ENCODE data around the gene CRY2. TPM values are rescaled to one million over a fixed set of nuclear protein-coding genes. Genes with fewer than 3 reads are reported as not detected.

The CRY2 gene
- total RNA-seq, 1 donor from 2014 or later: 44.0 TPM

GRCh38 chr11:45885921-45886721 is 38.8 kb downstream of the CRY2 start:
- Mint-ChIP-seq H3K4me3 (ENCODE audit: unreplicated experiment) (peak overlapping the region; percentile 90), H3K9me3 (ENCODE audit: unreplicated experiment) (peaks cover 25% of the 10 kb centered on the region), H3K36me3 (ENCODE audit: unreplicated experiment) (no peaks in the 10 kb centered on the region), H3K27ac (ENCODE audit: unreplicated experiment) (peak overlapping the region; percentile 93), H3K27me3 (ENCODE audit: unreplicated experiment) (peaks cover 28% of the 10 kb centered on the region), H3K4me1 (ENCODE audit: low read depth, unreplicated experiment) (peaks cover 40% of the 10 kb centered on the region)
- TF ChIP-seq CTCF (IDR thresholded peaks at IDR 0.05; ENCODE audit: partially characterized antibody, unreplicated experiment): no peak
- peak; percentile 66 for DNase-seq

GRCh38 chr11:45886816-45887520 is 39.7 kb downstream of the CRY2 start:
- H3K27me3 Mint-ChIP-seq (ENCODE audit: unreplicated experiment): peaks cover 28% of the 10 kb centered on the region

DNA sequence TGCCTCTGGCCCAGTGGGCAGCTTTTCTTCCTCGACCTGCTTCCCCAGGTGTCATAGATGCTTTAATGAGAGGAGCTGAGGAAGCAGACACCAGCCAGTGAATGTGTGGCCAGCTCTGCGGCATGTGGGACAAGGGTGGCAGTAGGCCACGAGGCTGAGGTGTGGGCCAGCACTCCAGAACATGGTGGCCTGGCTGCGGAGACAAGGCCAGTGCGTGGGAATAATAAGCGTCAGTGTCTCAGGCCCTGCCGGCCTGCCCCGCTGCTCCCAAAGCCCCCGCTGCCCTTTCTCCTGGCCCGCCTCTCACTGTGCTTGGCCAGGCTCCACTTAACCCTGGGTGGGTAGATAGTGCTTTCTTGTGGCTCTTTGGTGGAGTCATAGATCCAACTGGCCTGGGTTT is 40.3 kb downstream of the CRY2 start:
- Mint-ChIP-seq H3K27me3 (ENCODE audit: unreplicated experiment) (peaks cover 26% of the 10 kb centered on the region), H3K4me3 (ENCODE audit: unreplicated experiment) (peak overlapping the region; percentile 90), H3K9me3 (ENCODE audit: unreplicated experiment) (peaks cover 24% of the 10 kb centered on the region), H3K4me1 (ENCODE audit: low read depth, unreplicated experiment) (peaks cover 47% of the 10 kb centered on the region), H3K27ac (ENCODE audit: unreplicated experiment) (peak overlapping the region; percentile 93), H3K36me3 (ENCODE audit: unreplicated experiment) (no peaks in the 10 kb centered on the region)
- DNase-seq: no peak
- no peak for TF ChIP-seq CTCF (IDR thresholded peaks at IDR 0.05; ENCODE audit: partially characterized antibody, unreplicated experiment)

More at GRCh38 chr11:45886816-45887520, 39.7 kb downstream of the CRY2 start:
- peak; percentile 69 for DNase-seq
- Mint-ChIP-seq H3K4me1 (ENCODE audit: low read depth, unreplicated experiment) (peaks cover 46% of the 10 kb centered on the region), H3K36me3 (ENCODE audit: unreplicated experiment) (no peaks in the 10 kb centered on the region), H3K27ac (ENCODE audit: unreplicated experiment) (peak overlapping the region; percentile 93), H3K9me3 (ENCODE audit: unreplicated experiment) (peaks cover 25% of the 10 kb centered on the region), H3K4me3 (ENCODE audit: unreplicated experiment) (peak overlapping the region; percentile 90)
- no peak for TF ChIP-seq CTCF (IDR thresholded peaks at IDR 0.05; ENCODE audit: partially characterized antibody, unreplicated experiment)

- peaks cover 18% of the 10 kb centered on the region for H3K9me3 Mint-ChIP-seq (ENCODE audit: unreplicated experiment)
- H3K4me1 Mint-ChIP-seq (ENCODE audit: low read depth, unreplicated experiment): peaks cover 62% of the 10 kb centered on the region
- peaks cover 27% of the 10 kb centered on the region for H3K27me3 Mint-ChIP-seq (ENCODE audit: unreplicated experiment)
- no peak overlapping the region for H3K27ac Mint-ChIP-seq (ENCODE audit: unreplicated experiment)
- no peak for TF ChIP-seq CTCF (IDR thresholded peaks at IDR 0.05; ENCODE audit: partially characterized antibody, unreplicated experiment)
- peak overlapping the region; percentile 30 for H3K4me3 Mint-ChIP-seq (ENCODE audit: unreplicated experiment)
- peak; percentile 2 for DNase-seq
- no peaks in the 10 kb centered on the region for H3K36me3 Mint-ChIP-seq (ENCODE audit: unreplicated experiment)
These were observed 42.3 kb downstream of the CRY2 start for GRCh38 chr11:45889555-45889954.

- no peak for TF ChIP-seq CTCF (IDR thresholded peaks at IDR 0.05; ENCODE audit: partially characterized antibody, unreplicated experiment)
- Mint-ChIP-seq H3K9me3 (ENCODE audit: unreplicated experiment) (peaks cover 16% of the 10 kb centered on the region), H3K4me3 (ENCODE audit: unreplicated experiment) (peak overlapping the region; percentile 30), H3K4me1 (ENCODE audit: low read depth, unreplicated experiment) (peaks cover 65% of the 10 kb centered on the region), H3K27me3 (ENCODE audit: unreplicated experiment) (peaks cover 25% of the 10 kb centered on the region), H3K36me3 (ENCODE audit: unreplicated experiment) (no peaks in the 10 kb centered on the region), H3K27ac (ENCODE audit: unreplicated experiment) (no peak overlapping the region)
- DNase-seq: peak; percentile 3
These were observed 42.7 kb downstream of the CRY2 start for GRCh38 chr11:45889966-45890365.
